GM12878 (cell line): ENCODE data around the gene RAPGEF1.

Experiments used
- ATF2 ChIP-seq: IDR thresholded peaks from 2 replicates; pipeline ENCODE4 v1.6.1; 2012; ENCODE audit warnings: low read length, inconsistent platforms
- ATF3 ChIP-seq: IDR thresholded peaks from 2 replicates; pipeline ENCODE4 v1.6.1; 2011; ENCODE audit warnings: low read depth, mild to moderate bottlenecking, low read length, moderate library complexity, borderline replicate concordance; ENCODE audit errors: extremely low read depth
- CHD1 ChIP-seq: IDR thresholded peaks from 2 replicates; pipeline ENCODE4 v1.6.1; 2012; ENCODE audit warnings: low read depth, low read length, improper control_type of control experiment
- CTCF ChIP-seq, 3 experiments: IDR thresholded peaks in 2 of 3; conservative IDR thresholded peaks in 1 of 3; 2 replicates each; pipeline ENCODE4 v1.5.1; 2011; ENCODE audit warnings: low read depth in 3 of 3, low read length in 3 of 3, mild to moderate bottlenecking in 3 of 3, control low read depth in 2 of 3, moderate library complexity in 2 of 3, inconsistent platforms in 1 of 3, mixed read lengths in 1 of 3; ENCODE audit not compliant: control insufficient read depth in 2 of 3, insufficient read depth in 1 of 3; ENCODE audit errors: extremely low read depth in 1 of 3
- GABPA ChIP-seq: IDR thresholded peaks from 2 replicates; pipeline ENCODE4 v1.6.1; 2014; ENCODE audit warnings: antibody characterized with exemption, low read depth, mild to moderate bottlenecking, inconsistent platforms
- HDAC2 ChIP-seq: fragments of 200-600 bp; sonication (generic); IDR thresholded peaks from 2 replicates; pipeline ENCODE4 v1.6.1; 2017
- POLR2A ChIP-seq: IDR thresholded peaks from 2 replicates; pipeline ENCODE4 v1.6.1; 2011; ENCODE audit warnings: low read depth, mild to moderate bottlenecking, low read length
- RAD21 ChIP-seq: IDR thresholded peaks from 2 replicates; pipeline ENCODE4 v1.6.1; 2011; ENCODE audit warnings: mild to moderate bottlenecking, low read depth, low read length, moderate library complexity; ENCODE audit not compliant: insufficient read depth
- SRF ChIP-seq, 2 experiments: IDR thresholded peaks; 2 replicates each; pipeline ENCODE4 v1.6.1; 2011; ENCODE audit warnings: low read depth in 2 of 2, low read length in 2 of 2, mild to moderate bottlenecking in 1 of 2, moderate library complexity in 1 of 2
- YY1 ChIP-seq: IDR thresholded peaks from 2 replicates; pipeline ENCODE4 v1.6.1; 2011; ENCODE audit warnings: low read depth, mild to moderate bottlenecking, low read length
- ZNF217 ChIP-seq: fragments of 450-650 bp; IDR thresholded peaks from 2 replicates; pipeline ENCODE4 v1.6.1; 2017; ENCODE audit warnings: antibody characterized with exemption, mild to moderate bottlenecking
- ZNF24 ChIP-seq: fragments of 450-650 bp; IDR thresholded peaks from 2 replicates; pipeline ENCODE4 v1.6.1; 2017; ENCODE audit warnings: antibody characterized with exemption, mild to moderate bottlenecking
- TF ChIP-seq, protein P1 (sequence below): IDR thresholded peaks from 2 replicates; pipeline ENCODE4 v1.6.1; 2011; ENCODE audit warnings: borderline replicate concordance, low read depth, mild to moderate bottlenecking, moderate library complexity, mixed read lengths, low read length; ENCODE audit not compliant: insufficient read depth; ENCODE audit errors: extremely low read length

DNA sequence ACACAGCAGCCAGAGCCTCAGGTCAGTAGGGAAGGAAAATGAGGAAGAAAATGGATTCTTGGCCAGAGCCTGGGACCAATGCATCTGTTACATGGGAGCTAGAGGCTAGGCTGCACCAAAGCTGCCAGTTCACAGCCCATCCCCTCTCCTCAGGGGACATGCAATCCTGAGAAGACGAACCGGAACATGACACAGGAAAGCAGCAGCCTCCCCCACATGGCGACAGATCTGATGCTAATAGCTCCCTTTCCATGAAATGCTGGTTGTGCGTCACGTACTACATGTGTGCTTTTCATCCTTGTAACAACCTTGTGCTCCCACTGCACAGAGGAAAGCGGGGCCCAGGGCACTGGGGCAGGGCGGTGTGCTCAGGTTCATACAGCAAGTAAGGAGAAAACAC lies 127.0 kb downstream of the RAPGEF1 start:
- TF ChIP-seq SRF (IDR thresholded peaks at IDR 0.05; ENCODE audit: low read depth in 2 of 2, low read length in 2 of 2) (no peak), CTCF (IDR thresholded peaks at IDR 0.05 in 2 of 3, conservative IDR thresholded peaks at IDR 0.05 in 1 of 3; ENCODE audit: control insufficient read depth in 2 of 3, extremely low read depth in 1 of 3, insufficient read depth in 1 of 3, low read depth in 3 of 3, low read length in 3 of 3) (no peak), RAD21 (no peak), ATF3 (no peak), CHD1 (no peak), HDAC2 (no peak), POLR2A (no peak), ATF2 (no peak), GABPA (no peak), ZNF217 (no peak), YY1 (no peak), ZNF24 (no peak)
- TF ChIP-seq, protein P1, sequence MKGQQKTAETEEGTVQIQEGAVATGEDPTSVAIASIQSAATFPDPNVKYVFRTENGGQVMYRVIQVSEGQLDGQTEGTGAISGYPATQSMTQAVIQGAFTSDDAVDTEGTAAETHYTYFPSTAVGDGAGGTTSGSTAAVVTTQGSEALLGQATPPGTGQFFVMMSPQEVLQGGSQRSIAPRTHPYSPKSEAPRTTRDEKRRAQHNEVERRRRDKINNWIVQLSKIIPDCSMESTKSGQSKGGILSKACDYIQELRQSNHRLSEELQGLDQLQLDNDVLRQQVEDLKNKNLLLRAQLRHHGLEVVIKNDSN: no peak
